22Rv1 (cell line): ENCODE results near the gene ATP1A4.

Experiments used
- CTCF ChIP-seq: fragments of 450-650 bp; IDR thresholded peaks from 2 replicates; pipeline ENCODE4 v1.5.1; 2017; ENCODE audit warnings: mild to moderate bottlenecking
- ZFX ChIP-seq: fragments of 450-650 bp; IDR thresholded peaks from 2 replicates; pipeline ENCODE4 v1.6.1; 2017; ENCODE audit warnings: antibody characterized with exemption, borderline replicate concordance

GRCh38 chr1:160227561-160227960, 76.2 kb downstream of the ATP1A4 start:
- TF ChIP-seq CTCF: no peak
- TF ChIP-seq ZFX: no peak
